ENCODE measurements around the gene GDI2. TPM values are rescaled to one million over a fixed set of nuclear protein-coding genes. Genes with fewer than 3 reads are reported as not detected.

GDI2 gene
- total and polyA plus RNA-seq, 9 of the 15 experiments (the other 6 are each of a cell fraction or from before 2014, with no cell fraction given), result 262 to 424 (median 287) TPM

GRCh38 chr10:5829267-5829666 lies 16.0 kb upstream of the GDI2 start (continued):
- TF ChIP-seq NFXL1 (CRISPR knock-in tag; IDR thresholded peaks at IDR 0.05), result no peak
- TF ChIP-seq MEIS2 (IDR thresholded peaks at IDR 0.05; ENCODE audit: partially characterized antibody), result peak; percentile 73
- no peak for TF ChIP-seq ZNF644 (tag; IDR thresholded peaks at IDR 0.05; ENCODE audit: low read depth)
- TF ChIP-seq MGA (IDR thresholded peaks at IDR 0.05), result peak; percentile 85
- TF ChIP-seq FOXP1 (CRISPR knock-in tag; IDR thresholded peaks at IDR 0.05), result no peak
- peak; percentile 34; the same call in 1 of the 2 replicates for TF ChIP-seq EP400 (IDR thresholded peaks at IDR 0.05)
- no peak for TF ChIP-seq HNRNPK (IDR thresholded peaks at IDR 0.05; ENCODE audit: low read depth, low read length, poor library complexity, severe bottlenecking)
- peak; percentile 82; the same call in 1 of the 2 replicates for TF ChIP-seq ADNP (tag; IDR thresholded peaks at IDR 0.05)
- no peak for TF ChIP-seq CSDE1 (IDR thresholded peaks at IDR 0.05)
- peak; percentile 22; the same call in 1 of the 2 replicates for TF ChIP-seq SMARCE1 (IDR thresholded peaks at IDR 0.05)
- TF ChIP-seq BRD4 (IDR thresholded peaks at IDR 0.05), result no peak
- TF ChIP-seq FOS (IDR thresholded peaks at IDR 0.05; ENCODE audit: extremely low read depth, insufficient read length), result peak; percentile 37
- no peak for TF ChIP-seq RFX5 (IDR thresholded peaks at IDR 0.05; ENCODE audit: low read depth, low read length)
- 0 out of 2 replicates have a peak, but pooled peaks have one; percentile 19 for TF ChIP-seq CREM (IDR thresholded peaks at IDR 0.05; ENCODE audit: low read depth)
- 0 out of 2 replicates have a peak, but pooled peaks have one; percentile 32 for TF ChIP-seq POLR2AphosphoS5 (IDR thresholded peaks at IDR 0.05; ENCODE audit: control insufficient read depth, insufficient read depth, low read depth, low read length)
- no peak; the same call in 1 of the 2 replicates for TF ChIP-seq CBFA2T2 (conservative IDR thresholded peaks at IDR 0.05)
- peak; percentile 58 for TF ChIP-seq CHAMP1 (IDR thresholded peaks at IDR 0.05)

Data from K562 (cell line).